ENCODE data around the gene IRGC.
"Not testable (repeated sequence)": the region's sequence is repeated elsewhere in the genome, so short reads cannot be mapped to it uniquely, and the experiment has no call there.

The IRGC gene

GRCh38 chr19:43751466-43752220, 35.8 kb downstream of the IRGC start:
- H3K4me3 ChIP-seq (ENCODE audit: low read depth, low read length): no peak overlapping the region

GRCh38 chr19:43752287-43752875, 36.5 kb downstream of the IRGC start:
- no peak overlapping the region for H3K4me3 ChIP-seq (ENCODE audit: low read depth, low read length)

GRCh38 chr19:43754253-43754502, 38.3 kb downstream of the IRGC start:
- H3K4me3 ChIP-seq (ENCODE audit: low read depth, low read length): peak overlapping the region; percentile 87

GRCh38 chr19:43754503-43755255, 38.8 kb downstream of the IRGC start, which contains the start of gene SMG9:
SMG9 (minus strand) TSS chr19:43754962; CDS start chr19:43750741, 4,221 bp downstream.
- H3K4me3 ChIP-seq (ENCODE audit: low read depth, low read length): peak within 1 kb of the TSS; percentile 87

- peak overlapping the region; percentile 87 for H3K4me3 ChIP-seq (ENCODE audit: low read depth, low read length)
These were observed 39.5 kb downstream of the IRGC start for GRCh38 chr19:43755256-43755801.

GRCh38 chr19:43759515-43759914, 43.6 kb downstream of the IRGC start:
- no peak overlapping the region for H3K4me3 ChIP-seq (ENCODE audit: low read depth, low read length)

- H3K4me3 ChIP-seq (ENCODE audit: low read depth, low read length): no peak overlapping the region
These were observed 45.1 kb downstream of the IRGC start for GRCh38 chr19:43760941-43761340.

- H3K4me3 ChIP-seq (ENCODE audit: low read depth, low read length): no peak overlapping the region
These were observed 46.9 kb downstream of the IRGC start for GRCh38 chr19:43762814-43763213.

GRCh38 chr19:43763473-43763939, 47.6 kb downstream of the IRGC start:
- no peak overlapping the region for H3K4me3 ChIP-seq (ENCODE audit: low read depth, low read length)

GRCh38 chr19:43764684-43765083, 48.8 kb downstream of the IRGC start:
- H3K4me3 ChIP-seq (ENCODE audit: low read depth, low read length): not testable (repeated sequence)

GRCh38 chr19:43765109-43765876, 49.4 kb downstream of the IRGC start:
- no peak overlapping the region for H3K4me3 ChIP-seq (ENCODE audit: low read depth, low read length)

GRCh38 chr19:43766755-43767043, 50.8 kb downstream of the IRGC start:
- H3K4me3 ChIP-seq (ENCODE audit: low read depth, low read length): no peak overlapping the region

GRCh38 chr19:43767316-43767715, 51.4 kb downstream of the IRGC start:
- H3K4me3 ChIP-seq (ENCODE audit: low read depth, low read length): no peak overlapping the region

GRCh38 chr19:43767818-43768217, 51.9 kb downstream of the IRGC start:
- no peak overlapping the region for H3K4me3 ChIP-seq (ENCODE audit: low read depth, low read length)

- no peak overlapping the region for H3K4me3 ChIP-seq (ENCODE audit: low read depth, low read length)
These were observed 52.6 kb downstream of the IRGC start for GRCh38 chr19:43768273-43769050.

- H3K4me3 ChIP-seq (ENCODE audit: low read depth, low read length): no peak overlapping the region
These were observed 53.4 kb downstream of the IRGC start for GRCh38 chr19:43769256-43769655.

All from iPS-11a (cell line).